Upper lobe of right lung (tissue), 1 donor: ENCODE results near the gene ACY1. TPM values are rescaled to one million over a fixed set of nuclear protein-coding genes. Genes with fewer than 3 reads are reported as not detected.

Experiments
- ATAC-seq: fragments of 200-7000 bp; cut with Tn5 transposase; one replicate; pipeline ENCODE4 v1.9.1; 2020; ENCODE audit warnings: mild to moderate bottlenecking, moderate library complexity
- DNase-seq: peaks from one replicate; pipeline ENCODE4 v3.0.0-alpha.2; 2020
- H3K27ac ChIP-seq: fragments of 200-600 bp; one replicate; pipeline ENCODE4 v1.8.0; 2022
- H3K27me3 ChIP-seq: fragments of 200-600 bp; one replicate; pipeline ENCODE4 v1.8.0; 2022; ENCODE audit warnings: mild to moderate bottlenecking
- H3K36me3 ChIP-seq: fragments of 200-600 bp; one replicate; pipeline ENCODE4 v1.8.0; 2022
- H3K4me1 ChIP-seq: fragments of 200-600 bp; one replicate; pipeline ENCODE4 v1.8.0; 2022
- H3K4me3 ChIP-seq: fragments of 200-600 bp; one replicate; pipeline ENCODE4 v1.8.0; 2022; ENCODE audit warnings: mild to moderate bottlenecking
- H3K9me3 ChIP-seq: fragments of 200-600 bp; one replicate; pipeline ENCODE4 v1.8.0; 2022
- intact Hi-C: fragments of 100-400 bp; cut with DNase I; formaldehyde crosslinking; loops from one replicate; pipeline ENCODE4 v1.11.0; 2022
- total RNA-seq: library from RNA; stranded (reverse); fragmentation: NEBNext Ultra II Directional; extraction: Animal tissue kit (Norgen Biotek cat#: 25700); gene quantifications from one replicate; pipeline ENCODE4 v1.2.1, GENCODE V29; 2021
- TF ChIP-seq, protein P1 (sequence below): fragments of 200-600 bp; IDR thresholded peaks from one replicate; pipeline ENCODE4 v1.8.0; 2022; ENCODE audit warnings: antibody characterized with exemption
- donor health status: DM: no; HTN: yes; CAD: no; lungs with severe emphysema.

ACY1 gene
- total RNA-seq, 1 donor from 2014 or later, result 26.5 TPM

DNA sequence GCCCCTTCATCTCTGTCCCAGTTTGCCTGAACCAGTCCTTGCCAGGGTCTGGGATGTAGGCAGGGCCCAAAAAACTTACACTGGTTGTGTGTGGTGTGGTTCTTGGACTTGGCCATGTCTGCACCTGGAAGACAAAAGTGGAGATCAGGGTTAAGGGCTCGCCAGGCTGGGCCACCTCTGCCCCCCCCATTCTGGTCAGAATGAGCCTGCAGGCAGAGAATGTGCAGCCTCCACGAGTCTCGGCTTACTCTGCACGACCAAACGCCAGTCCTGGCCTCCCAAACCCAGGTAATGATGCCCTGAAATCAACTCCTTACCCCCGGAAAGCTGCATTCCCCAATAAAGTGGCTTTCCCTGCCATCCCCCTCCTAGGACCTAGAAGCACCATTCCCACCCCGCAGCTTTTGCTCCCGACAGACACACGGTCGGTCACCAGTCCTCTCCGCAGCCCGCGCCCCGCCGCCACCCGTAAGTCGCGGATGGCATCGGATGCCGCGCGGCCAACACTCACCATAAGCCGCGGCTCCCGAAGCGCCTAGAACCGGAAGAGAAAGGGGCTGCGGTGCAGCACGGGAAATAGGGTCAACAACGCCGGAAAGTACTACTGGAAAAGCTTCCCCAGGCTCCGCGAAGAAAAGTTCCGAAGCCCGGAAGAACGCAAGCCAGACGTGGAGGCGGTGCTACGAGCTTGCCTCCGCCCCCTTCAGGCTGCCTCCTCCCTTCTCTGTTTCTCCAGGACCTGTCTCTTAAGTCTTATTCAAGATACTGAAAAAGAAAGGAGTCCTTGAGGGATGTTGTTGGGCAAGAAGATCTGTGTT is 12.2 kb downstream of the ACY1 start, which contains the start of gene RPL29:
Gene RPL29, minus strand, starts transcription at position 550 of the 818 bp plus-strand sequence. Its CDS starts 434 bp downstream, at position 116.
- Histone ChIP-seq H3K4me3 (peak within 1 kb of the TSS; percentile 92), H3K9me3 (no peaks in the 10 kb centered on the region), H3K36me3 (peaks cover 39% of the 10 kb centered on the region), H3K27me3 (no peaks in the 10 kb centered on the region), H3K4me1 (peaks cover 11% of the 10 kb centered on the region), H3K27ac (peak within 1 kb of the TSS; percentile 91)
- TF ChIP-seq, protein P1, sequence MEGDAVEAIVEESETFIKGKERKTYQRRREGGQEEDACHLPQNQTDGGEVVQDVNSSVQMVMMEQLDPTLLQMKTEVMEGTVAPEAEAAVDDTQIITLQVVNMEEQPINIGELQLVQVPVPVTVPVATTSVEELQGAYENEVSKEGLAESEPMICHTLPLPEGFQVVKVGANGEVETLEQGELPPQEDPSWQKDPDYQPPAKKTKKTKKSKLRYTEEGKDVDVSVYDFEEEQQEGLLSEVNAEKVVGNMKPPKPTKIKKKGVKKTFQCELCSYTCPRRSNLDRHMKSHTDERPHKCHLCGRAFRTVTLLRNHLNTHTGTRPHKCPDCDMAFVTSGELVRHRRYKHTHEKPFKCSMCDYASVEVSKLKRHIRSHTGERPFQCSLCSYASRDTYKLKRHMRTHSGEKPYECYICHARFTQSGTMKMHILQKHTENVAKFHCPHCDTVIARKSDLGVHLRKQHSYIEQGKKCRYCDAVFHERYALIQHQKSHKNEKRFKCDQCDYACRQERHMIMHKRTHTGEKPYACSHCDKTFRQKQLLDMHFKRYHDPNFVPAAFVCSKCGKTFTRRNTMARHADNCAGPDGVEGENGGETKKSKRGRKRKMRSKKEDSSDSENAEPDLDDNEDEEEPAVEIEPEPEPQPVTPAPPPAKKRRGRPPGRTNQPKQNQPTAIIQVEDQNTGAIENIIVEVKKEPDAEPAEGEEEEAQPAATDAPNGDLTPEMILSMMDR, result peak; percentile 15
- DNase-seq, result peak; percentile 94
- intact Hi-C loops, result no loop called here
- peak; percentile 97 for ATAC-seq

DNA sequence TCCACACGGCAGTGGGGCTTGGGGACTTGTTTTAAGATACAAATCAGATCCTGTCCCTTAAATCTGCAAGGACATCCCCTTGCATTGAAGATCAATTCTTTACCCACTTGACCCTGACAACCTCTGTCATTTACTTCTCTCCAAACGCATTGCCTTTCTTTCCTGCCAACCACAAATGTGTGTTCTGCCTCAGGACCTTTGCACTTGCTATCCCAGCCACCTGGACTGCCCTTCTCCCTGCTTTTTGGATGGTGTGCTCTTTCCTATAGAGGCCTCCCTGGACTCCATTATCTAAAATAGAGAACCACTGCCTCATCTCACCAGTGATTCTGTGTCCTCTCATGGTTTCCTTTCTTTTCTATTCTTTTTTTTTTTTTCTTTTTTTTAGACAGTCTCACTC is 13.8 kb downstream of the ACY1 start:
- Histone ChIP-seq H3K27me3 (no peaks in the 10 kb centered on the region), H3K27ac (no peak overlapping the region), H3K9me3 (no peaks in the 10 kb centered on the region), H3K4me3 (no peak overlapping the region), H3K36me3 (peaks cover 30% of the 10 kb centered on the region), H3K4me1 (peaks cover 11% of the 10 kb centered on the region)
- ATAC-seq (no peak), DNase-seq (no peak)
- TF ChIP-seq, protein P1, result no peak
- intact Hi-C loops, result no loop called here

- H3K27ac ChIP-seq, result no peak overlapping the region
- ATAC-seq, result peak; percentile 2
Measured at GRCh38 chr3:51997935-51998596, 14.7 kb downstream of the ACY1 start.

DNA sequence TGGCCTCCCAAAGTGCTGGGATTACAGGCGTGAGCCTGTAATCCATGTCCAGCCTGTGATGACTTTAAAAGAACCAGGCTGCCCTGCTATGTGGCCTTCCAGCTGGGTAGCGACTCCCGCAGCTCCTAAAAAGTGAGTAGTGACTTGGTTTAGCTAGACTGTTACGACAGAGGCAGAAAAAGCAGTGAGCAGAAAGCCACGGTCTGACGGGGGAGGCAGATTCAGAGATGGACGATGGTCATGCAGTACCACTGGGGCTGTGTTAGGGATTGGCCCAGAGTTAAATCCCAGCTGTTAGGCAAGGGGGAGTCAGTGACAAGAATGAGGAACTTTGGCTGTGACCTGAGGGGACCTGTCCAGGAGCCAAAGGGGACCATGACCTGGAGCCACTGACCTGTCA is 15.4 kb downstream of the ACY1 start:
- intact Hi-C loops, result no loop called here
- Histone ChIP-seq H3K4me3 (no peak overlapping the region), H3K36me3 (peaks cover 14% of the 10 kb centered on the region), H3K4me1 (peaks cover 11% of the 10 kb centered on the region), H3K27me3 (no peaks in the 10 kb centered on the region), H3K27ac (no peak overlapping the region), H3K9me3 (no peaks in the 10 kb centered on the region)
- no peak for ATAC-seq
- TF ChIP-seq, protein P1, result no peak
- DNase-seq, result no peak

More at GRCh38 chr3:51997935-51998596, 14.7 kb downstream of the ACY1 start:
- Histone ChIP-seq H3K36me3 (peaks cover 21% of the 10 kb centered on the region), H3K27me3 (no peaks in the 10 kb centered on the region), H3K4me1 (peaks cover 11% of the 10 kb centered on the region), H3K9me3 (no peaks in the 10 kb centered on the region), H3K4me3 (no peak overlapping the region)
- intact Hi-C loops, result no loop called here
- DNase-seq, result no peak
- TF ChIP-seq, protein P1, result no peak

- intact Hi-C loops, result loop anchor here (5.0 kb wide), 3 partner anchors 52 to 147 kb away; no protein-coding TSS in a partner anchor
- Histone ChIP-seq H3K36me3 (peaks cover 3% of the 10 kb centered on the region), H3K4me1 (peaks cover 4% of the 10 kb centered on the region), H3K27ac (no peak overlapping the region), H3K9me3 (no peaks in the 10 kb centered on the region), H3K27me3 (no peaks in the 10 kb centered on the region), H3K4me3 (no peak overlapping the region)
- DNase-seq, result no peak
- ATAC-seq, result no peak
- TF ChIP-seq, protein P1, result no peak
Measured at GRCh38 chr3:51999846-52000245, 16.5 kb downstream of the ACY1 start.
